ENCODE results near the gene SULT1C4. TPM values are rescaled to one million over a fixed set of nuclear protein-coding genes. Genes with fewer than 3 reads are reported as not detected.
"Not testable (repeated sequence)": the region's sequence is repeated elsewhere in the genome, so short reads cannot be mapped to it uniquely, and the experiment has no call there.

SULT1C4 gene
- total and polyA plus RNA-seq, 3 donors from 2014 or later = 0.63 to 3.5 (median 1.1) TPM

GRCh38 chr2:108428286-108429009 is 50.7 kb downstream of the SULT1C4 start:
- Histone ChIP-seq H3K27me3 (no peaks in the 10 kb centered on the region), H3K4me1 (no peaks in the 10 kb centered on the region), H3K27ac (no peak overlapping the region), H3K9me3 (no peaks in the 10 kb centered on the region), H3K36me3 (ENCODE audit: low read depth, missing control alignments) (no peaks in the 10 kb centered on the region), H3K4me3 (no peak overlapping the region)
- no peak for TF ChIP-seq POLR2A (IDR thresholded peaks at IDR 0.05)
- TF ChIP-seq, protein P1, sequence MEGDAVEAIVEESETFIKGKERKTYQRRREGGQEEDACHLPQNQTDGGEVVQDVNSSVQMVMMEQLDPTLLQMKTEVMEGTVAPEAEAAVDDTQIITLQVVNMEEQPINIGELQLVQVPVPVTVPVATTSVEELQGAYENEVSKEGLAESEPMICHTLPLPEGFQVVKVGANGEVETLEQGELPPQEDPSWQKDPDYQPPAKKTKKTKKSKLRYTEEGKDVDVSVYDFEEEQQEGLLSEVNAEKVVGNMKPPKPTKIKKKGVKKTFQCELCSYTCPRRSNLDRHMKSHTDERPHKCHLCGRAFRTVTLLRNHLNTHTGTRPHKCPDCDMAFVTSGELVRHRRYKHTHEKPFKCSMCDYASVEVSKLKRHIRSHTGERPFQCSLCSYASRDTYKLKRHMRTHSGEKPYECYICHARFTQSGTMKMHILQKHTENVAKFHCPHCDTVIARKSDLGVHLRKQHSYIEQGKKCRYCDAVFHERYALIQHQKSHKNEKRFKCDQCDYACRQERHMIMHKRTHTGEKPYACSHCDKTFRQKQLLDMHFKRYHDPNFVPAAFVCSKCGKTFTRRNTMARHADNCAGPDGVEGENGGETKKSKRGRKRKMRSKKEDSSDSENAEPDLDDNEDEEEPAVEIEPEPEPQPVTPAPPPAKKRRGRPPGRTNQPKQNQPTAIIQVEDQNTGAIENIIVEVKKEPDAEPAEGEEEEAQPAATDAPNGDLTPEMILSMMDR (IDR thresholded peaks at IDR 0.05) = no peak
- intact Hi-C loops (cut with DNase I; ENCODE audit: low total_unique reads) = no loop called here
- WGBS, 2 donors = 75 to 86% methylated on average over 2 of the region's 2 CpGs
- no peak for DNase-seq

GRCh38 chr2:108435578-108435977 is 57.8 kb downstream of the SULT1C4 start:
- H3K4me1 ChIP-seq; H3K4me3 ChIP-seq; H3K27me3 ChIP-seq; H3K36me3 ChIP-seq (ENCODE audit: low read depth, missing control alignments); H3K27ac ChIP-seq; DNase-seq; intact Hi-C loops (cut with DNase I; ENCODE audit: low total_unique reads); H3K9me3 ChIP-seq: not testable (repeated sequence)
- WGBS, 2 donors = 85 to 90% methylated on average over 1 of the region's 1 CpG

DNA sequence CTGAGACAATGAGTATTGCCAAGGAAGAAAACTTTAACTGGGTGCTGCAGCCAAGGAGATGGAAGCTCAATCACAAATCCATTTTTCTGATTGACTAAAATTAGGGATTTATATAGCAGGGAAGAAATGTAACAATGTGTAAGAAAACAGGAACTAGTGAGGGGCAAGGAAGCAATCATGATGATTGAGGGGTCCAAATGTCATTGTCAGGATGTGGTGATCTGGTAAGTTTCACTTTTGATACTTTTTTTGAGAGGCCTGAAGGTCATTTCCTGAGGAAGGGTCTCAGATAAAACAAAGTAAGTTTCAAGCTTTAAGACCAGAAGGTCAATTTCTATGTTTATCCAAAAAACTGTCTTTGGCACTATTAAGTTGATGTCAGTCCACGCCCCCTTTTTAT is 59.2 kb downstream of the SULT1C4 start:
- no peak for DNase-seq
- Histone ChIP-seq H3K27me3 (no peaks in the 10 kb centered on the region), H3K9me3 (no peaks in the 10 kb centered on the region), H3K4me3 (no peak overlapping the region), H3K27ac (no peak overlapping the region), H3K4me1 (no peaks in the 10 kb centered on the region), H3K36me3 (ENCODE audit: low read depth, missing control alignments) (no peaks in the 10 kb centered on the region)
- no peak for TF ChIP-seq POLR2A (IDR thresholded peaks at IDR 0.05)
- TF ChIP-seq, protein P1 (IDR thresholded peaks at IDR 0.05) = no peak
- 77 to 96% methylated on average over 1 of the region's 1 CpG for WGBS, 2 donors
- intact Hi-C loops (cut with DNase I; ENCODE audit: low total_unique reads) = no loop called here

Small RNA genes within 50 kb of the gene (small RNA-seq; reads per million reads assigned to genes)
- 0 reads per million in 2 donors for gene SMIM12P1

Other genes starting within 250 kb of the SULT1C4 start
- gene SULT1C3, start 138.0 kb upstream of the SULT1C4 start, total RNA-seq = not detected
- gene SULT1C3, start 138.0 kb upstream of the SULT1C4 start, polyA plus RNA-seq (ENCODE audit: insufficient read depth, low read depth, low replicate concordance) = not detected
- gene SULT1C2, start 89.1 kb upstream of the SULT1C4 start, total RNA-seq = under 1 TPM in 1 of 2 donors, not detected in 1; 0.43 TPM
- 1.3 TPM for gene SULT1C2, start 89.1 kb upstream of the SULT1C4 start, polyA plus RNA-seq (ENCODE audit: insufficient read depth, low read depth, low replicate concordance)
- 10 to 100 TPM; 42.2 to 59.6 TPM for gene GCC2, start 71.3 kb downstream of the SULT1C4 start, total RNA-seq
- gene GCC2, start 71.3 kb downstream of the SULT1C4 start, polyA plus RNA-seq (ENCODE audit: insufficient read depth, low read depth, low replicate concordance) = 5.8 TPM
- 100 to 1,000 TPM in 1 of 2 donors, 10 to 100 TPM in 1; 94.1 to 110 TPM for gene LIMS1, start 156.5 kb downstream of the SULT1C4 start, total RNA-seq
- 44.8 TPM for gene LIMS1, start 156.5 kb downstream of the SULT1C4 start, polyA plus RNA-seq (ENCODE audit: insufficient read depth, low read depth, low replicate concordance)